HG03103 (cell line): ENCODE measurements around the gene CHN1.

Experiments used
- ATAC-seq: cut with Tn5 transposase; IDR thresholded peaks from one replicate; pipeline ENCODE4 v1.9.1; 2021; ENCODE audit warnings: low read depth; ENCODE audit not compliant: unreplicated experiment

The CHN1 gene

GRCh38 chr2:174750923-174751441 is 254.2 kb downstream of the CHN1 start:
- peak; percentile 41 for ATAC-seq

DNA sequence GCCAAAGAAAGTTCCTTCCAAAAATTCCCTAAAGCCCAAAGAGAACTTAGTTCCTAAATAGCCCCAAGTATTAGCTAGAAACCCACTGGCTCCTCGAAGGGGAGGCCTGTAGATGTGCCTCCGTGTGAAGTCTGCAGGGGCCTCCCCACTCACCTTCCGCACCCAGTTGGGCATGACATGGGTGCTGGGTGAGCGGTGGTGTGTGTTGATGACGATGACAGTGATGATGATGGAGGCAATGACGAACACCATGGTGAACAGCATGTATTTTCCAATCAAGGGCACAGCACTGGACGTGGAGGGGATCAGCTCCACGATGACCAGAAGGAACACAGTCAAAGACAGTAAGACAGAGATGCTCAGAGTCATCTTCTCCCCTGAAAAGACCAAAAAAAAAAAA is 255.4 kb downstream of the CHN1 start:
- no peak for ATAC-seq

GRCh38 chr2:174748948-174749347 is 256.2 kb downstream of the CHN1 start:
- ATAC-seq: no peak
